Kidney tubule cell (primary cell): Measurements from ENCODE around the gene MIB1.
"Not testable (repeated sequence)": the region's sequence is repeated elsewhere in the genome, so short reads cannot be mapped to it uniquely, and the experiment has no call there.

Experiments used
- DNase-seq: peaks from one replicate; pipeline ENCODE4 v3.0.0-alpha.2; 2018; ENCODE audit warnings: low spot score

Gene MIB1

GRCh38 chr18:21743166-21743832, 2.7 kb downstream of the MIB1 start:
- no peak for DNase-seq

- DNase-seq, result no peak
Observed at GRCh38 chr18:21745231-21745630, 4.6 kb downstream of the MIB1 start.

GRCh38 chr18:21747268-21747667, 6.7 kb downstream of the MIB1 start:
- no peak for DNase-seq

- no peak for DNase-seq
Observed at GRCh38 chr18:21747764-21748693, 7.4 kb downstream of the MIB1 start.

DNA sequence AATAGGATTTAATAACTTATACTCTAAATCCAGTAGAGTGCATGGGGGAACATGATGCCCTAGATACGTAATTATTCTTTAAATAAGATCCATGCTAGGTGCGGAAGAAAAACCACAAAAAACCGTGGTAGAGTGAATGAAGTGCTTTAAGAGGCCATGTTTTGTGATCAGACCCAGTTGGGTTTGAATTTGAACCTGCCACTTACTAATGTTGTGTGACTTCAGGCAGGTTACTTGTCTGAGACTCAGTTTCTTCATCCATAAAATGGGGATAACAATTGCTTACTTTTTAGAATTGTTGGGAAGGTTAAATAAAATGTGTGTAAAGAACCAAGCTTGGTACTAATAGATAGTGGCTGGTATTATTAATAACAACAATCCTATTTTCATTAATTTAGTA, 17.2 kb downstream of the MIB1 start:
- no peak for DNase-seq

GRCh38 chr18:21759836-21760235, 19.2 kb downstream of the MIB1 start:
- no peak for DNase-seq

DNA sequence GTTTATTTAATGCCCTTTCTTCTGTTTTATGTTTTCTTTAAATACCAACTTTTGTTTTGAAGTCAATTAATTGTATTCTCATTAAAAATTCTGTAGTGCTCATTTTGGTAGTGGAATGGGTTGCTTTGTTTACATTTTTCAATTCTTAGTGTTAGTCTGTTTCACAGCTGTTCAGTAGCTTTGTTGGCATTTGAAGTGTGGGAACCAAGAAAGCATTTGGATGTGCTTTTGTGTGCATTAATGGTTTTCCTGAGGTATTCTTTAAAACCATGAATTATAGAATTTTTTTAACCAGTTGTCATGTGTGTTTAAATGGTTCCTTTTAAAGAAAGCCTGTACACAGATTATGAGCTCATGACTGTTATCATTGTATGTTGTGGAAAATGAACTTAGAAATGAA, 19.7 kb downstream of the MIB1 start:
- no peak for DNase-seq

DNA sequence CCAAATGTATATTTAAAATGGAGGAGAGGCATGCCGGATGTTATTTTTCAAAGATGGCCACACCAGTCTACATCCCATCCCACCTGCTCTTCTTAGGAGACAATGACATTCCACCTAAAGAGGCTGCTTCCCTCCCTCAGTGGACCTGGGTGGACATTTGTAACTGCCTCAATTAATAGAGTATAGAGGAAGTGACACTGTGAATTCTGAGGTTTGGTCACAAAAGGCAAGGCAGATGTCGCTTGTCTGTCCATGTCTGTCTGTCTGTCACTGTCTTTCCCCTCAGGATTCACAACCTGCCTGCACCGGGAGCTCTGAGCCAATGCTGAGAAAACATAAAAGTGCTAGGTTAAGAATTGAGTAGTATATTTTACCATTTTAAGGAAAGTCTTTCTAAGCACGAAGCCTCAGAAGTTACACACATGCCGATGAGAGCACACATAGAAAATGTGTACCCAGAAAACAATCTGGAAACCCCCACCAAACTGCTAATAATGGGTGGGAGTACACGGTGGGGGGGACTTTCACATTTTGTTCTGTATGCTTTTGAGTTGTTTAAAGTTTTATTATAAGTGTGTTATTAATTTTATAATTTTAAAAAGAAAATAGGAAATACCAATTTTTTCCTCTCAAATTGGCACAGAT, 21.0 kb downstream of the MIB1 start:
- DNase-seq, result no peak

- no peak for DNase-seq
Observed at GRCh38 chr18:21762181-21762772, 21.7 kb downstream of the MIB1 start.

DNA sequence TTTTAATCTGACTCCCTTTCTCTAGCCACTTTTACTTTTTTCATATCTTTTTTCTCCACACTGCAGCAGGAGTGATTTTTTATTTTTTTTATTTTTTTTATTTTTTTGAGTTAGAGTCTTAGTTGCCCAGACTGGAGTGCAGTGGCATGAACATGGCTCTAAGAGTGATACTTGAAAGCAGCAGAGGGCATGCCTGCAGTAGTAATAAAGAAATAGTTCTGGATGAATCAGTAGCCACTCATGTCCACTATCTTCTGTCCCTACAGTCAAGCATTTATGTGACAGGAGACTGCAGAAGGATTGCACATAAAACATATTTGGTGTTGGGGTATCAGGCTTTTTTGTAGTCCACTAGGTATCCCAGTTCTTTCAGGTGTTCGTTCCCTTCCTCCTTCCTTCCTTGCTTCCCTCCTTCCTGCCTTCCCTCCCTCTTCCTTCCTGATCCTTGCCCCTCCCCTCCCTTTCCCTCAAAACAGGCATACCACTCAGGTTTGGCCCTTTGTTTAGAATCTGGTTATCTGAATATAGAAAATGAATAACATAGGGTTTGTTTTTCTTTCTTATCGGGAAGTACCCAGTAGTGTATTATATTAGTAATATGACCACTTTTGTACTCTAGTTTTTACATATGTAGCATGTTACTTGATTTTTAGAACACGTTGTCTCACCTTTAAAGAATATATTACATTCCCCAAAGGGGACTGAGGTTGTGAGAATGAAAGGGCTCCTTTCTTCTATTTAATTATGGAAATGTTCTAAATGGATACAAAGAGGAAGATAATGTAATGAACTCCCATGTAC, 23.5 kb downstream of the MIB1 start:
- DNase-seq, result peak; percentile 16

DNA sequence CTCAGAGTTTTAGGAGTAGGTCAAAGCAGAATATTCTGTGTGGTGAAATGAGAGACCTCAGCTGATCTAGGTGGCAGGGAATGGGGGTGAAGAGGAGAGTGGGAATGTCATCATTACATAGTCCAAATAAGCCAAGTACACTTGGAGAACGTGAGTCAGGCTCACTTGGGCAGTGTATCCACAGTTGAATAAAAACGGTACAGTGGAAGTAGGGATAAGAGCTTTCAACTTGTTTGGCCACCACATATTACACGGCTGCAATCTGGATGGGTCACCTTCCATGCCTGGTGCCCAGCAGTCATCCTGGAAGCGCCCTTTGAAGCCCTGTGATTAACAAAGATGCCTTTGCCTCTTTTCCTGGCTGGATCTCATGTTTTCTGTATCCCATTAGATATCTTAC, 28.6 kb downstream of the MIB1 start:
- no peak for DNase-seq

GRCh38 chr18:21774722-21775121, 34.1 kb downstream of the MIB1 start:
- no peak for DNase-seq

- no peak for DNase-seq
Observed at GRCh38 chr18:21777814-21778213, 37.2 kb downstream of the MIB1 start.

GRCh38 chr18:21786526-21786925, 45.9 kb downstream of the MIB1 start:
- no peak for DNase-seq

- not testable (repeated sequence) for DNase-seq
Observed at GRCh38 chr18:21796089-21796488, 55.5 kb downstream of the MIB1 start.

- no peak for DNase-seq
Observed at GRCh38 chr18:21798126-21798525, 57.5 kb downstream of the MIB1 start.

DNA sequence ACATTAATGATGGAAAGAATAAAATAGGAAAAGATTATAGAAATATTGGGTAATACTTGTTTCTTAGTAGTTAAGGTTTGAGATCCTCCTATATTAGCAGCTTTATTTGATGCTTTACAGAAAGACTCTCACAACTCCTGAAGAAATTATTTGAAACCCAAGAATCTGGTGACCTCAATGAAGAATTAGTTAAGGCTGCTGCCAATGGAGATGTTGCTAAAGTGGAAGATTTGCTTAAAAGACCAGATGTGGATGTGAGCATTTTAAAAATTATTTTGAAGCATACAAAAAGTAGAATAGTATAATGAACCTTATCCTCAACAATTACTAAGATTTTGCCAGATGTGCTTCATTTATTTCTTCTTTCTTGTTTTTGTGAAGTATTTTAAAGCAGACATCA, 59.1 kb downstream of the MIB1 start:
- DNase-seq, result no peak

DNA sequence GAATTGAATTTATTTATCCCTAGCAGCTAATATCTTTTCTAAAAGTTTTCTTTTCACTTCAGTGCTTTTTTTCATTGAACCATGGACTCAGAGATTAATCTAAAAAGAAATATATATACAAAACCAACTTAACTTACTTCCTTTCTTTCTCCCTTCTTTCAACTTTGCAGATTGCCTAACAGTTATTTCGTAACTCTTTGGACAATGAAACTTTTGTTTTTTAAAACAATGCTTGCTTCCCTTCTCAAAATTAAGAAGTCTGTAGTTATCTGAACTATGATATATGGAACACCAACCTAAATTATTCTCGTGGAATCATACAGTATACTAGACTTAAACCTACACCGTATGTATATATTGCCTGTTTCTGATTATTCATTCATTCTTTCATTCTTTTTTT, 62.9 kb downstream of the MIB1 start:
- no peak for DNase-seq

DNA sequence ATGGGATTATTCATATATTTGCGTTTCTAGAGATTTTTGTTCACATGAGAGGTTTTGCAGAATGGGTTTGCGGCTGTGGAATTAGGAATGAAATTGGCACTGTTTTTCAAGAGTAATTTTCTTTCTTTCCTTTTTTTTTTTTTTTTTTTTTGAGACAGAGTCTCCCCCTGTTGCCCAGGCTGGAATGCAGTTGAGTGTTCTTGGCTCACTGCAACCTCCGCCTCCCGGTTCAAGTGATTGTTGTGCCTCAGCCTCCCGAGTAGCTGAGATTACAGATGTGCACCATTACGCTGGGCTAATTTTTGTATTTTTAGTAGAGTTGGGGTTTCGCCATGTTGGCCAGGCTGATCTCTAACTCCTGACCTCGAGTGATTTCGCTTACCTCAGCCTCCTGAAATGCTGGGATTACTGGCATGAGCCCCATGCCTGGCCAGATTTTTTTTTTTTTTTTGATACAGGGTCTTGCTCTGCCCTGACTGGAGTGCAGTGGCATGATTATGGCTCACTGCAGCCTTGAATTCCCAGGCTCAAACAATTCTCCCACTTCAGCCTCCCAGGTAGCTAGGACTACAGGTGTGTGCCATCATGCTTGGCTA, 65.3 kb downstream of the MIB1 start:
- no peak for DNase-seq

GRCh38 chr18:21808185-21808584, 67.6 kb downstream of the MIB1 start:
- no peak for DNase-seq

- no peak for DNase-seq
Observed at GRCh38 chr18:21809725-21810124, 69.1 kb downstream of the MIB1 start.
